ENCODE results near the gene PTP4A1.

Gene PTP4A1

DNA sequence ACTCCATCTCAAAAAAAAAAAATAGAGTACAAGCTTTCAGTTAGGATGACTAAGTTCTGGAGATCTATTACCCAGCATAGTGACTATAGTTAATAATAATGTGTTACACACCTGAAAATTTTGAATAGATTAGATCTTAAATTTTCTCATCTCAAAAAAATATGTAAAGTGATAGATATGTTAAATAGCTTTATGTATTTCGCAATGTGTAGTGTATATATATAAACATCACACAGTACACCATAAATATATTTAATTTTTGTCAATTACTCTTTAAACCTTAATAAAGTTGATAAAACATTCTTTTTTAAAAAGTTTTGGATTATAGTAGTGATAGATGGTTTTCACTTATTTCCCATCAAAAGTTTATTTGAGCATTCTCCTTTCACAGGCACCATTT is 25.6 kb upstream of the PTP4A1 start:
- no peak for DNase-seq (ENCODE audit: low read depth, low spot score)
- TF ChIP-seq, protein P1, sequence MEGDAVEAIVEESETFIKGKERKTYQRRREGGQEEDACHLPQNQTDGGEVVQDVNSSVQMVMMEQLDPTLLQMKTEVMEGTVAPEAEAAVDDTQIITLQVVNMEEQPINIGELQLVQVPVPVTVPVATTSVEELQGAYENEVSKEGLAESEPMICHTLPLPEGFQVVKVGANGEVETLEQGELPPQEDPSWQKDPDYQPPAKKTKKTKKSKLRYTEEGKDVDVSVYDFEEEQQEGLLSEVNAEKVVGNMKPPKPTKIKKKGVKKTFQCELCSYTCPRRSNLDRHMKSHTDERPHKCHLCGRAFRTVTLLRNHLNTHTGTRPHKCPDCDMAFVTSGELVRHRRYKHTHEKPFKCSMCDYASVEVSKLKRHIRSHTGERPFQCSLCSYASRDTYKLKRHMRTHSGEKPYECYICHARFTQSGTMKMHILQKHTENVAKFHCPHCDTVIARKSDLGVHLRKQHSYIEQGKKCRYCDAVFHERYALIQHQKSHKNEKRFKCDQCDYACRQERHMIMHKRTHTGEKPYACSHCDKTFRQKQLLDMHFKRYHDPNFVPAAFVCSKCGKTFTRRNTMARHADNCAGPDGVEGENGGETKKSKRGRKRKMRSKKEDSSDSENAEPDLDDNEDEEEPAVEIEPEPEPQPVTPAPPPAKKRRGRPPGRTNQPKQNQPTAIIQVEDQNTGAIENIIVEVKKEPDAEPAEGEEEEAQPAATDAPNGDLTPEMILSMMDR (IDR thresholded peaks at IDR 0.05; ENCODE audit: insufficient read depth, low read length, missing control alignments): no peak
- ChIA-PET CTCF (no interaction called here), POLR2A (no interaction called here)
- H3K4me3 ChIP-seq (ENCODE audit: low read depth, low read length): no peak overlapping the region

DNA sequence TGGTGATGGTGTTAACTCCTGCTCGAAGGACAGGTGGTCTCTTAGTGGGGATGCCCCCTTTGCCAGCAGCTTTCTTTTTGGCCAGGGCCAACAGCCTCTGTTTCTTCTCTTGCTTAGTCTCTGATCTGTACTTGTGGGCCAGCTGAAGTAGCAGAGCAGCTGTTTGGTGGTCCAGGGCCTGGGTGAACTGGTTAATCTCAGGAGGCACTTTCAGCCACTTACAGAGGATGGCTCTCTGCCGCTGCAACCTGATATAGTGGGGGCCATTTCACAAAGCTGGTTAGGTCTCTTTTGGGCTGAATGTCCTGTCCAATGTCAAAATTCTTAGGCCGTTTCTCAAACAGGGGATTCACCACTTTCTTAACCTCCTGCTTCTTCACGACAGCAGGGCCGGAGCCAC is 23.2 kb upstream of the PTP4A1 start:
- no peak for DNase-seq (ENCODE audit: low read depth, low spot score)
- TF ChIP-seq, protein P1 (IDR thresholded peaks at IDR 0.05; ENCODE audit: insufficient read depth, low read length, missing control alignments): no peak
- ChIA-PET POLR2A (no interaction called here), CTCF (no interaction called here)
- H3K4me3 ChIP-seq (ENCODE audit: low read depth, low read length): no peak overlapping the region

DNA sequence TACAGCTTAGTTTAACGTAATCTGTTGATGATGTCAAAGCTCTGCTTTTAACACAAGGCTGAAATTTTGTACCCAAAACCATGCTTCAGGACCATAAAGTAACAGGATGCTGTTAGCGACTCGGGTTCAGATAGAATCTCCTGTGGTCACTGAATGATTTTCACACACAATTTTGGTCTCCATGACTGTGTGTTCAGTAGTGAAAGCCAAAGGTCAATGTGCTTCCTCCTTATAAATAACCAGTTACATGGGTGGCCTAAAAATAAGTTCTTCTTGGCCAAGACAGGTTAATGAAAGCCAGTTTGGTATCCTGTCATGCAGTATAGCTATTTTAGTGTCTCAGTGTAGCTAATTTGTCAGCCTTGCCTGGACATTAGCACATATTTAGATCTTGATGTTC is 19.1 kb upstream of the PTP4A1 start:
- DNase-seq (ENCODE audit: low read depth, low spot score): no peak

DNA sequence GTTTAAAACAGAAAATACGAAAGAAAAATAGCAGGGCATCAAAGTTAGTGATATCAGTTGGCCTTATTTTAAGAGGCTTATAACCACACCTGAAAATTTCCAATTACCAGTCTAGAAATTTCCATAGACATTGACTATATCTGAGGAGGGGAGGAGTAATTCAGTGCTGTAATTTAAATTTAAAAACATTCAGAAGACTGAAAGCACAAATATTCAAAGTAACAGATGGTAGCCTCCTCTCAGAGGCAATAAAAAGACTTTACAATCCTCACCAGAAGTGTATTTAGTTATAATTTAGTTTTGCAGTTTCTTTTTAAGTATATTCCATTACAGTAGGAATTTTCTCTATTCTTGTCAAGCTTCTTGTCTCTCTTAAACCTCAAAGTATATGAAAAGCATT is 18.4 kb upstream of the PTP4A1 start:
- TF ChIP-seq, protein P1 (IDR thresholded peaks at IDR 0.05; ENCODE audit: insufficient read depth, low read length, missing control alignments): no peak
- ChIA-PET POLR2A (no interaction called here), CTCF (no interaction called here)
- DNase-seq (ENCODE audit: low read depth, low spot score): no peak
- H3K4me3 ChIP-seq (ENCODE audit: low read depth, low read length): no peak overlapping the region

More for the DNA sequence above, 19.1 kb upstream of the PTP4A1 start:
- CTCF ChIA-PET: no interaction called here
- H3K4me3 ChIP-seq (ENCODE audit: low read depth, low read length): no peak overlapping the region
- POLR2A ChIA-PET: no interaction called here
- TF ChIP-seq, protein P1 (IDR thresholded peaks at IDR 0.05; ENCODE audit: insufficient read depth, low read length, missing control alignments): no peak

DNA sequence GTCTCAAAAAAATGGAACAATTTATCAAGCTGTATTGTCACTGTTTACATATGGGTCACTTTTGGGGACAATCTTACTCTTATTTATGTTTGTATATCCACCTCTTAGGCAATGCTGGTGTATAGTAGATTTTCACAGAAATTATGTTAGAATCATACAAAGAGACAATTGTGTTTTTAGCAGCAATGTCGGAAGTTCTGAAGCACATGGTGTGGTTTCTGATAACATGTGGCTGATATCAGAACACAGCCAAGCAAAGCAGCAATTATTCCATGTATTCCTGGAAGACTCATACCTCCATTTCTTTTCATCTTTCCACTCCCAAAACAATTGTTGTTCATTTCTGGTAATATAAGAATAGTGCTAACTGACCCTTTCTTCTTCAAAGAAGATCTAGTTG is 17.5 kb upstream of the PTP4A1 start:
- no peak overlapping the region for H3K4me3 ChIP-seq (ENCODE audit: low read depth, low read length)
- ChIA-PET CTCF (no interaction called here), POLR2A (no interaction called here)
- TF ChIP-seq, protein P1 (IDR thresholded peaks at IDR 0.05; ENCODE audit: insufficient read depth, low read length, missing control alignments): no peak
- no peak for DNase-seq (ENCODE audit: low read depth, low spot score)

DNA sequence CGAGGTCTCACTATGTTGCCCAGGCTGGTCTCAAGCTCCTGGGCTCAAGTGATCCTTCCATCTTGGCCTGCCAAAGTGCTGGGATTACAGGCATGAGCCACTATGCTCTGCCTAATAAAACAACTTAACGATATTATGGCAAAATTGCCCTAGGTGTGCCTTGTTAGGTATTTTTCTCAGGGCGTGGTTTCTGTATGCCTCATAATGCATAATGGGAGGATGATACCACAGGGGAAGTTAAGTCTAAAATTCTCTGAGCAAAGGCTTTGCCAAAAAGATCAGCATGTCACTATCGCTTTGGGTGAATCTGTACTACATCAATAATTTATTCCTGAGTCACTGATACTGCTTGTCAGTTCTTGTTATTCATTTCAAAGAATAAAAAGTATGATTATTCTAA is 15.9 kb upstream of the PTP4A1 start:
- ChIA-PET POLR2A (no interaction called here), CTCF (no interaction called here)
- H3K4me3 ChIP-seq (ENCODE audit: low read depth, low read length): no peak overlapping the region
- no peak for DNase-seq (ENCODE audit: low read depth, low spot score)
- TF ChIP-seq, protein P1 (IDR thresholded peaks at IDR 0.05; ENCODE audit: insufficient read depth, low read length, missing control alignments): no peak

Measured in AG04449 (cell line).